ENCODE data around the gene ZNF584.
A peak's percentile ranks its signal among the peaks of the same experiment; 100 is the strongest.

Gene ZNF584

DNA sequence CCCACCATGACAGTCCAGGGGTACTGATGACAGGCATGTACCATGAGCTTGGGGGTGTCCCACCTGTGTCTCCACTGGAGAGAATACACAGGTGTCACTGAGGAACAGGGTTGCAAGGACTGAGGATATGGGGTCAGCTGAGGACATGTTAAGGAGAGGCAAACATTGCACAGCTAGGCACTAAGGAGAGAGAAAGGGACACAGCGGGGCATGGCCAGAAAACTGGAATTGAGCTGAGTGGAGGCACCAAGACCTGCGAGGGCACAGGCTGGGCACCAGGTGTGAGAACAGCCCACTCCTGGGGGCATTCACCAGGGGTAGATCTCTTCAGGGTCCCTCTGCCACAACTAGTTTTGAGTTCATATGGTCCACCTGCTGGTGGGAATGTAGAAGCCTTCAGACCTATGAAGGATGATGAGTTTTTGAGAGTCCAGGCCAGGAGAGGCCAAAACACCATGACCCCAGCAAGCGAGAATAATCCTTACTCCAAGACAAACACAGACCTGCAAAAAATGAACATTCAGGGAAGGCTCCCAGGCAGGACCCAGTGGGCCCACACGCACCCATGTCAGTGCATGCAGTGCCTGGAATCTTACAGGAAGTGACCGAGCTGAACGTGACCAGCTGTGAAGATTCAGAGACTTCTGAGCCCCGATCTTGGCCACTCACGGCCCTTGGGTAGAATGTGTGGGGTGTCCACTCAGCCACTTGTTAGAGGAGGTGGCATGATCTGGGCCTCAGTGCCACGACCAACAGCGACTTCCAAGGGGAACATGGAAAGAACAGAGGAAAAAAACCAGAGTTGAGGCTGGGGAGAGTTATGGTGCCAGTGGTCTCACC lies 1.4 kb upstream of the ZNF584 start:
- DNase-seq (no peak), ATAC-seq (ENCODE audit: insufficient read depth, low read depth) (no peak)
- TF ChIP-seq, protein P1, sequence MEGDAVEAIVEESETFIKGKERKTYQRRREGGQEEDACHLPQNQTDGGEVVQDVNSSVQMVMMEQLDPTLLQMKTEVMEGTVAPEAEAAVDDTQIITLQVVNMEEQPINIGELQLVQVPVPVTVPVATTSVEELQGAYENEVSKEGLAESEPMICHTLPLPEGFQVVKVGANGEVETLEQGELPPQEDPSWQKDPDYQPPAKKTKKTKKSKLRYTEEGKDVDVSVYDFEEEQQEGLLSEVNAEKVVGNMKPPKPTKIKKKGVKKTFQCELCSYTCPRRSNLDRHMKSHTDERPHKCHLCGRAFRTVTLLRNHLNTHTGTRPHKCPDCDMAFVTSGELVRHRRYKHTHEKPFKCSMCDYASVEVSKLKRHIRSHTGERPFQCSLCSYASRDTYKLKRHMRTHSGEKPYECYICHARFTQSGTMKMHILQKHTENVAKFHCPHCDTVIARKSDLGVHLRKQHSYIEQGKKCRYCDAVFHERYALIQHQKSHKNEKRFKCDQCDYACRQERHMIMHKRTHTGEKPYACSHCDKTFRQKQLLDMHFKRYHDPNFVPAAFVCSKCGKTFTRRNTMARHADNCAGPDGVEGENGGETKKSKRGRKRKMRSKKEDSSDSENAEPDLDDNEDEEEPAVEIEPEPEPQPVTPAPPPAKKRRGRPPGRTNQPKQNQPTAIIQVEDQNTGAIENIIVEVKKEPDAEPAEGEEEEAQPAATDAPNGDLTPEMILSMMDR (IDR thresholded peaks at IDR 0.05; ENCODE audit: borderline replicate concordance, extremely low read depth, low read length, poor library complexity, severe bottlenecking): peak; percentile 28
- no peak for TF ChIP-seq EZH2 (IDR thresholded peaks at IDR 0.05; ENCODE audit: borderline replicate concordance, low read depth, low read length, severe bottlenecking)
- Histone ChIP-seq H2AFZ (ENCODE audit: low read depth, low read length) (no peak overlapping the region), H3K9ac (ENCODE audit: low read depth, low read length) (peak overlapping the region; percentile 77), H3K79me2 (ENCODE audit: insufficient read depth, low read length) (peaks cover 42% of the 10 kb centered on the region), H3K4me3 (ENCODE audit: low read depth in 1 of 2, low read length in 2 of 2) (peak overlapping the region; percentile 58 to 96; a peak in 3 of 4 replicates), H3K36me3 (ENCODE audit: insufficient read depth, low read length) (peaks cover 5% of the 10 kb centered on the region; the same call in 1 of the 2 replicates), H3K27ac (ENCODE audit: low read length) (peak overlapping the region; percentile 78), H3K9me3 (ENCODE audit: insufficient read depth, low read length, severe bottlenecking) (no peaks in the 10 kb centered on the region), H3K27me3 (ENCODE audit: insufficient read depth, low read length, poor library complexity) (no peaks in the 10 kb centered on the region), H3K4me2 (ENCODE audit: insufficient read depth, low read length) (peak overlapping the region; percentile 75), H4K20me1 (ENCODE audit: insufficient read depth, low read length) (no peaks in the 10 kb centered on the region), H3K4me1 (ENCODE audit: insufficient read depth, low read length) (peaks cover 36% of the 10 kb centered on the region)

DNA sequence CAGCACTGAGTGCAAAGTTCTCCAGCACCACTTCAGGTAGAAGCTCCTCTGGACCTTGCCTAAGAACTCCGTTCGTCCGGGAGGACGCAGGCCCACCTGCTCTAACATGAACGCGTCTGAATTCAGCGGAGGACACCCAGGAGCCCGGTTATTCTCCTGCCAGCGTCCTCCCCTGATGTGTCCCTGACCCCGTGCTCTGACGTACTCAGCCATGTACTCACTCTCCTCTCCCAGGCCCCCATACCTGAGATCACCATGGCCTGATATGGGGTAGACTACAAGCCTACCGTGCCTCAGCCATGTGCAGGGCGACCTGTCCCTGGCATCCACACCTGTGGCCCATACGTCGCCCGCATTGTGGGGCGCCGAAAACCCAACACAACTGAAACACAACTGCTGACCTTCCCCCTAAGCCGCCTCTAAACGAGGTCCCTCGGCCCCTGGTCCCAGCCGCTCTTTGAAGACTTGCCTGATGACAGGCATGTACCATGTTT lies 744 bp upstream of the ZNF584 start:
- Histone ChIP-seq H3K27me3 (ENCODE audit: insufficient read depth, low read length, poor library complexity) (no peaks in the 10 kb centered on the region), H3K9me3 (ENCODE audit: insufficient read depth, low read length, severe bottlenecking) (no peaks in the 10 kb centered on the region), H3K79me2 (ENCODE audit: insufficient read depth, low read length) (peaks cover 40% of the 10 kb centered on the region), H3K4me1 (ENCODE audit: insufficient read depth, low read length) (peaks cover 29% of the 10 kb centered on the region), H2AFZ (ENCODE audit: low read depth, low read length) (peak overlapping the region; percentile 65), H3K27ac (ENCODE audit: low read length) (peak overlapping the region; percentile 78), H4K20me1 (ENCODE audit: insufficient read depth, low read length) (no peaks in the 10 kb centered on the region), H3K4me2 (ENCODE audit: insufficient read depth, low read length) (peak overlapping the region; percentile 75), H3K36me3 (ENCODE audit: insufficient read depth, low read length) (peaks cover 5% of the 10 kb centered on the region; the same call in 1 of the 2 replicates), H3K4me3 (ENCODE audit: low read depth in 1 of 2, low read length in 2 of 2) (peak overlapping the region; percentile 58 to 96), H3K9ac (ENCODE audit: low read depth, low read length) (peak overlapping the region; percentile 77)
- TF ChIP-seq, protein P1 (IDR thresholded peaks at IDR 0.05; ENCODE audit: borderline replicate concordance, extremely low read depth, low read length, poor library complexity, severe bottlenecking): no peak
- TF ChIP-seq EZH2 (IDR thresholded peaks at IDR 0.05; ENCODE audit: borderline replicate concordance, low read depth, low read length, severe bottlenecking): no peak
- ATAC-seq (ENCODE audit: insufficient read depth, low read depth): no peak
- DNase-seq: no peak

DNA sequence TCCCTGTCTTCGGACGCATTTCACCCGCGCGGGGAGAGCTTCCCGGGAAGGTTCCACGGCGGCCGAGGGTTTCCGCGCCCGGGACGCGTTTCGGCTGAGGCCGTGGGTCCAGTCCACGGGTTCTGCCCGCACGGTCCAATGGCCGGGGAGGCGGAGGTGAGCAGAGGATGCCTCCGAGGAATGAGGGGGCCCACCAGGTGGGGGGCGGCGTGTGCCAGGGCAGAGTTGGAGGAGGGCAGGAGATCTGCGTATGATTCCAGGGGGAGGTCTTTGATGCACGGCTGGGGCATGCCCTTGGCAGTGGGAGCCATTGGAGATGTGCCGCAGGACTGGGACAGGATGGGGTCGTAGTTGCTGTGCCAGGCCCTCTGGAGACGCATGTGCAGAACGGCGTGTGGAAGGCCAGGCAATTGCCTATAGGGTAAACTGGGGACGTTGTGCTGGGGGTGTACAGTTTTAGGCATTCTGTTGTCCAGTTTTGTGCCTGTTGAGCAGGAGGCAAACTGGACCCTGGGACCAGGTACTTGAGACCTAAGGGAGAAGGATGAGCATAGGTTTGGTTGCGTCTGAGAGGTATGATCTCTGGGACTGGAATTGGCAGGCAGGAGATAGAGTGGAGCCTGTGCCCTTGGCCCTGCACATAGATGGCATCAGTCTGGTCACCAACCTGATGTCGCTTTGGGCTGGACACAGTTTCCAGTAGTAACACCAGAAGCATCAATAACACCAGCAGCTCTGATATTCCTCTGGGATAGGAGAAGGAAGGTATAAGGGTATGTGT lies 751 bp downstream of the ZNF584 start:
- Histone ChIP-seq H3K36me3 (ENCODE audit: insufficient read depth, low read length) (peaks cover 5% of the 10 kb centered on the region; the same call in 1 of the 2 replicates), H4K20me1 (ENCODE audit: insufficient read depth, low read length) (no peaks in the 10 kb centered on the region), H3K4me3 (ENCODE audit: low read depth in 1 of 2, low read length in 2 of 2) (peak overlapping the region; percentile 58 to 96), H3K27me3 (ENCODE audit: insufficient read depth, low read length, poor library complexity) (no peaks in the 10 kb centered on the region), H3K9ac (ENCODE audit: low read depth, low read length) (peak overlapping the region; percentile 77), H3K27ac (ENCODE audit: low read length) (peak overlapping the region; percentile 39), H3K79me2 (ENCODE audit: insufficient read depth, low read length) (peaks cover 40% of the 10 kb centered on the region), H3K4me1 (ENCODE audit: insufficient read depth, low read length) (peaks cover 28% of the 10 kb centered on the region), H3K4me2 (ENCODE audit: insufficient read depth, low read length) (peak overlapping the region; percentile 75), H3K9me3 (ENCODE audit: insufficient read depth, low read length, severe bottlenecking) (no peaks in the 10 kb centered on the region), H2AFZ (ENCODE audit: low read depth, low read length) (peak overlapping the region; percentile 87)
- TF ChIP-seq, protein P1 (IDR thresholded peaks at IDR 0.05; ENCODE audit: borderline replicate concordance, extremely low read depth, low read length, poor library complexity, severe bottlenecking): peak; percentile 17
- TF ChIP-seq EZH2 (IDR thresholded peaks at IDR 0.05; ENCODE audit: borderline replicate concordance, low read depth, low read length, severe bottlenecking): no peak
- ATAC-seq (ENCODE audit: insufficient read depth, low read depth) (peak; percentile 41), DNase-seq (peak; percentile 60)

Data from DND-41 (cell line).